Measurements from ENCODE around the gene LRRC31. TPM values are rescaled to one million over a fixed set of nuclear protein-coding genes. Genes with fewer than 3 reads are reported as not detected.

The LRRC31 gene
- total RNA-seq, 1 donor from 2014 or later, result not detected

DNA sequence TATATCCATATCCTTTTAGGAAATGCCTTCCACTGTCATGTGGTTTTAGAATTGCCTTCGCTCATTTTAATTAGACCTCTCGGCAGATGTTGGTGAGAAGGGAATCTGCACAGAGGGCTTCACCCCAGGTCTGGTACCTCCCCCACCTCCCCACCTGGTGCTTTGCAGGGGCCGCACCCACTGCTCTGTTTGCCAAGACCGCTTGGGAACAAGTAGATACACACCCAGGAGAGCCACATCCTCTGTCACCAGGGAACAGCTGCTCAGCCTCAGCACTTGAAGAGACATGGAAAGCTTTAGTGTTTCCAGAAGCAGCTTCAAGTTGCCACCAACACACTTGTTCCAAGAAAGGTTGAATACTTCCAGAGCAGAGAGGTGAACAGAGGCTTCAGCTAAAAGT, 21.8 kb downstream of the LRRC31 start:
- no peak overlapping the region for H3K4me3 Mint-ChIP-seq
- DNase-seq, result no peak
- no peaks in the 10 kb centered on the region for H3K36me3 Mint-ChIP-seq (ENCODE audit: low read depth)
- intact Hi-C loops (cut with micrococcal nuclease), result no loop called here
- H3K27me3 Mint-ChIP-seq, result peaks cover 28% of the 10 kb centered on the region
- peaks cover 2% of the 10 kb centered on the region for H3K4me1 Mint-ChIP-seq
- no peak overlapping the region for H3K27ac Mint-ChIP-seq
- no peaks in the 10 kb centered on the region for H3K9me3 Mint-ChIP-seq

DNA sequence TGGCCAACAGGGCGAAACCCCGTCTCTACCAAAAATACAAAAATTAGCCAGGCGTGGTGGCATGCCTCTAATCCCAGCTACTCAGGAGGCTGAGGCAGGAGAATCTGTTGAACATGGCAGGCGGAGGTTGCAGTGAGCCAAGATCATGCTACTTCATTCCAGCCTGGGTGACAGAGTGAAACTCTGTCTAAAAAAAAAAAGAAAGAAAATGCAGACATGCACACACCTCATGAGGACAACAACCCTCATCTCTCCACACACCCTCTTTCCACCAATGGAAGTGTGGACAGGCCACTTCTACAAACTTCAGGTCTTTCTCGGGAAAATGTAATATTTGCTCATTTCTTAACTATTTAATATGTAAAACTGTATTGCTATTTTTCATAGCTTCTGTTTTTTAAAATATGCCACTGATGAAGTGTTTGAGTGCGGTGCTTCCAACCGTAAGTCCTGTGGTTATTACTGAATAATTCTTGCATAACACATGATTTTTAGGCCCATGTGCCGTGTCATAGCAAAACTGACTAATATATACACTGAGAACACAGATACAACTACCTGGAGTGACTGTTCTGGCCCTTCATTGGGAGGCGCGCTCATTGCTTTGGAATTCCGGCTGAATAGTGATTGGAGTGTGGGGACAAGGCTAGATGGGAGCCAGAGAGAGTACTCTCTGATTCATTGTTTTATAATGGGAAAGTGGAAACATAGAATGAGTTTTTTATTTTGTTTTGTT, 23.1 kb downstream of the LRRC31 start:
- no peaks in the 10 kb centered on the region for H3K36me3 Mint-ChIP-seq (ENCODE audit: low read depth)
- H3K4me3 Mint-ChIP-seq, result no peak overlapping the region
- H3K9me3 Mint-ChIP-seq, result no peaks in the 10 kb centered on the region
- no peak overlapping the region for H3K27ac Mint-ChIP-seq
- H3K4me1 Mint-ChIP-seq, result peaks cover 2% of the 10 kb centered on the region
- H3K27me3 Mint-ChIP-seq, result peaks cover 26% of the 10 kb centered on the region
- no peak for DNase-seq
- intact Hi-C loops (cut with micrococcal nuclease), result no loop called here

DNA sequence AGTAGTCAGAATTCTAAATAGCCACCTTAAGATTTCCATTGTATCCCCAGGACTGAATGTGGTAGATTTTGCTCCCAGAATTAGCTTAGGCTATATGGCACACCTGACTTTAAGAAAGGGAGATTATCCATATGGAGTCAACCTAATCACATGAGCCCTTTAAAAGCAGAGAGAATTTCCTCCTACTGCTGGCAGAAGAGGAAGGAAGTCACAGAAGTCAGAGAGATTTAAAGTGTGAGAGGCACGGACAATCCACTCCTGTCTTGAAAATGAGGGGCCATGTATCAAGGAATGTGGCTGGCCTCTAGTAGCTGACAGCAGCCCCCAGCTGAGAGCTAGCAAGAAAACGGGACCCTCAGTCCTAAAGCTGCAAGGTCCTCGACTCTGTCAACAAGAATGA, 26.8 kb downstream of the LRRC31 start:
- Mint-ChIP-seq H3K4me3 (no peak overlapping the region), H3K27me3 (peaks cover 32% of the 10 kb centered on the region), H3K36me3 (ENCODE audit: low read depth) (no peaks in the 10 kb centered on the region), H3K4me1 (peaks cover 2% of the 10 kb centered on the region), H3K27ac (no peak overlapping the region), H3K9me3 (no peaks in the 10 kb centered on the region)
- intact Hi-C loops (cut with micrococcal nuclease), result no loop called here
- DNase-seq, result no peak

DNA sequence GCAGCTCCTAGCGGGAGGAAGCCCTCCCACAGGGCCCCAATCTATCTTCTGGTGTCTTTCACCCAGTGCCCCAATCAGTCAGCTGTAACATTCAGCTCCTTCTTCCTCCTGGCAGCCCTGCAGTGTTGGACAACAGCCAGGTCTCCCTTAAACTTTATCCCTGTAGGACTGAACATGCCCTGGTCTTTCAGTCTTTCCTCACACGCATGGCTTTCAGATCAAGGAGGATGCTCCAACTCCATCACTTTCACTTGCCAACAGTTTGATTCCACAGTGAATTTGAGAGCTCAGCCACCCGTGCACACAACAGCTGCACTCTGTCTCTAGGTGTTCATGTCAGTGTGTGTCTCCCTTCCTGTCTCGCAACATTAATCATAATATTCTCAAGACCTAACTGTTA, 28.6 kb downstream of the LRRC31 start:
- Mint-ChIP-seq H3K9me3 (no peaks in the 10 kb centered on the region), H3K4me3 (no peak overlapping the region), H3K27me3 (peaks cover 29% of the 10 kb centered on the region), H3K27ac (no peak overlapping the region), H3K4me1 (no peaks in the 10 kb centered on the region), H3K36me3 (ENCODE audit: low read depth) (no peaks in the 10 kb centered on the region)
- intact Hi-C loops (cut with micrococcal nuclease), result no loop called here
- DNase-seq, result no peak

DNA sequence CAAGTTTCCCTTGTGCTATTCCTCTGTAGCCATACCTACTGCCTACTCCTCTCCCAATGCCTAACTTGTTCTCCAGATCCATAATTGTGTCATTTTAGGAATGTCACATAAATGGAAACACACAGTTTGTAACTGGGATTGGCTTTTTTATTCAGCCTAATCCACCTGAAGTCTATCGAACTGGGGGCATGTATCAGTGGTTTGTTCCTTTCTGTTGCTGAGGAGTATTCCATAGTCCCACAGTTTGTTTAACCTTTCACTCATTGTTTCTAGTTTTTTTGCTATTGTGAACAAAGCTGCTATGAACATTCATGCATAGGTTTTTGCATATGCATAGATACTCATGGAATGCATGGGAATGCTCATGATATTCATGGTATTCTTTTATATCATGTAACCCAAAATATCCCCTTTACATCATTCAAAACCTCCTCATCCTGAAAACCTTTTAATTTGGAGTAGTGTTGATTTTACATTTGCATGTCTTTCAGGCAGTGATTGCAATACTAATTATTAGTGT, 31.2 kb downstream of the LRRC31 start:
- DNase-seq, result no peak
- no peak overlapping the region for H3K4me3 Mint-ChIP-seq
- no peaks in the 10 kb centered on the region for H3K36me3 Mint-ChIP-seq (ENCODE audit: low read depth)
- no peaks in the 10 kb centered on the region for H3K4me1 Mint-ChIP-seq
- H3K27me3 Mint-ChIP-seq, result peaks cover 23% of the 10 kb centered on the region
- H3K9me3 Mint-ChIP-seq, result no peaks in the 10 kb centered on the region
- no peak overlapping the region for H3K27ac Mint-ChIP-seq
- intact Hi-C loops (cut with micrococcal nuclease), result no loop called here

DNA sequence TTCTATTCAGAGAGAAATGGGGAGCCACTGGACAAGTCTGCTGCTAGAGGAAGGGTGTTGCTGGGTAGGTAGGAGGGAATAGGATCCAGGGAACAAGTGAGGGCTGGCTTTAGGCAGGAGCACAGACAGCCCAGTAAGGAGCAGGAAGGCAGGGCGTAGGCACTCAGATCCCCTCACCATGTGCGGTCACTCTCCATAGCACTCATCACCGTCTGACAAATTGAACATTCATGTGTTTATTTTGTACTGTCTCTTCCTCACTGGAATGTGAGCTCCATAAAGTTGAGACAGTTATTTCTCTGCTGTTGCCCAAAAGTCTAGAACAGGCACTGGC, 32.8 kb downstream of the LRRC31 start:
- peaks cover 21% of the 10 kb centered on the region for H3K27me3 Mint-ChIP-seq
- intact Hi-C loops (cut with micrococcal nuclease), result no loop called here
- no peaks in the 10 kb centered on the region for H3K9me3 Mint-ChIP-seq
- no peaks in the 10 kb centered on the region for H3K36me3 Mint-ChIP-seq (ENCODE audit: low read depth)
- no peak overlapping the region for H3K4me3 Mint-ChIP-seq
- H3K4me1 Mint-ChIP-seq, result no peaks in the 10 kb centered on the region
- H3K27ac Mint-ChIP-seq, result no peak overlapping the region
- DNase-seq, result no peak

DNA sequence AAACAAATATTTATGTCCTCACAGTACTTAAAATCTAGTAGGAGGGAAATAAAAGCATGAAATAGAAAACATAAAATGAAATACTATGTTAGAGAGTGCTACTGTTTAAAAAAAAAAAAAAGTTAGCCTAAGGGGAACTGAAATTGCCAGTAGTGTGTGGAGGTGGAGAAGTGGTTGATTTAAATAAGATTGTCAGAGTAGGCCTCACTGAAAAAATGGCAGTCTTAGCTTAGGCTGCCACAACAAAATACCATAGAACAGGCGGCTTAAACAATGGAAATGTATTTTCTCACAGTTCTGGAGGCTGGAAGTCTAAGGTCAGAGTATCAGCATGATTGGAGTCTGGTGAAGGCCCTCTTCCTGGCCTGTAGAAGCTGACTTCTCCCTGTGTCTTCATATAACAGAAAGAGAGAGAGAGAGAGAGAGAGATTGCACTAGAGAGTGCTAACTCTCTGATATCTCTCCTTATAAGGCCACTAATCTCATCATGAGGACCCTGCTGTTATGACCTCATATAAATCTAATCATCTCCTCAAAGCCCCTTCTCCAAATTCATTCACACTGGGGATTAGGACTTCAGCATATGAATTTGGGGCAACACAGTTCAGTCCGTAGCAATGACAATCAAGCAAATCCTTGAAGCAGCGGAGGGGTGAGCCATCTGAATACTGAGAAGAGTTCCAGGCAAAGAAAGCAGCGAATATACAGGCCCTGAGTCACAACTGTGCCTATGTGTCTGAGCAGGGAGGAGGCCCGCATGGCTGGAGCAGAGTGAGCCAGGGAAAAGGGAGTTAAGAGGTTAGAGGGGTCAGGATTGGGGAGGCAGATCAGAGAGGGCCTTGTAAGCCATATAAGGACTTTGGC, 33.4 kb downstream of the LRRC31 start:
- no peaks in the 10 kb centered on the region for H3K9me3 Mint-ChIP-seq
- H3K4me3 Mint-ChIP-seq, result no peak overlapping the region
- no peaks in the 10 kb centered on the region for H3K4me1 Mint-ChIP-seq
- intact Hi-C loops (cut with micrococcal nuclease), result no loop called here
- H3K36me3 Mint-ChIP-seq (ENCODE audit: low read depth), result no peaks in the 10 kb centered on the region
- H3K27me3 Mint-ChIP-seq, result peaks cover 18% of the 10 kb centered on the region
- no peak overlapping the region for H3K27ac Mint-ChIP-seq
- DNase-seq, result no peak

DNA sequence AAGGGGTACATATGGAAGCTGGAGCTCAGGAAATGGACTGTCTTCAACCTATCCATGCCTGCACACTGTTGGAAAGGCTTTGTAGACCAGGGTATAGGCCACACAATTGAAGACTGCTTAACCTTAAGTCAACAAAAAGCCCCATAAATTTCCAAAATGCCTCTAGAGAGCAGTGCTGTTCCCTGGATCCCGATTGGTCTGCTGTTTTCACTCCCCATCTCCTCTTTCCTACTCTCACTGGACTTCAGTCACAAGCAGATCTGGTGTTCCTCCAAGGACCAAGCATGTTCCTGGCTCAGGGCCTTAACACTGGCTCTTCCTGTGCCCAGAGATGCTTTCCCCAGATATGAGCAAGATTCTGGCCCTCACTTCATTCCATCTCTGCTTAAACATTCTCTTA, 34.2 kb downstream of the LRRC31 start:
- intact Hi-C loops (cut with micrococcal nuclease), result no loop called here
- Mint-ChIP-seq H3K27ac (no peak overlapping the region), H3K36me3 (ENCODE audit: low read depth) (no peaks in the 10 kb centered on the region), H3K4me3 (no peak overlapping the region), H3K9me3 (no peaks in the 10 kb centered on the region), H3K4me1 (no peaks in the 10 kb centered on the region), H3K27me3 (peaks cover 12% of the 10 kb centered on the region)
- no peak for DNase-seq

DNA sequence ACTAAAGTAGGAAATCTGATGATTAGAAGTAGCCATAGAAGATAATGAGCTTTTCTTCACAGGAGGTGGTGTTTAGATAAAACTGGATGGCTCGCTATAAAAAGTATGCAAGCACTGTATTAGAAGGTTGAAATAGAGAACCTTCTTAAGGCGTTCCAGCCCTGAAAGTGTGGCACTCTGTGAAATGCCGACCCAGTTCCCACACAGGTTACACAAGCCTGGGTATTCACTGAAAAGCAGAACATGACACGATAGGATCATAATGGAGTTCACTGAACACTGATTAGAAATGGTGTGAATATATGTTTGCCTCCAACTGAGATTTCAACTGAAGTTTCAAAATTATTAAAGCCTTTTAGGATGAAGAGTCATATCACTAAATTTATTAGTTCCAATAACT, 42.0 kb downstream of the LRRC31 start:
- Mint-ChIP-seq H3K9me3 (no peaks in the 10 kb centered on the region), H3K36me3 (ENCODE audit: low read depth) (no peaks in the 10 kb centered on the region), H3K4me3 (no peak overlapping the region), H3K27ac (no peak overlapping the region), H3K27me3 (peaks cover 3% of the 10 kb centered on the region), H3K4me1 (peaks cover 2% of the 10 kb centered on the region)
- DNase-seq, result no peak
- intact Hi-C loops (cut with micrococcal nuclease), result no loop called here

DNA sequence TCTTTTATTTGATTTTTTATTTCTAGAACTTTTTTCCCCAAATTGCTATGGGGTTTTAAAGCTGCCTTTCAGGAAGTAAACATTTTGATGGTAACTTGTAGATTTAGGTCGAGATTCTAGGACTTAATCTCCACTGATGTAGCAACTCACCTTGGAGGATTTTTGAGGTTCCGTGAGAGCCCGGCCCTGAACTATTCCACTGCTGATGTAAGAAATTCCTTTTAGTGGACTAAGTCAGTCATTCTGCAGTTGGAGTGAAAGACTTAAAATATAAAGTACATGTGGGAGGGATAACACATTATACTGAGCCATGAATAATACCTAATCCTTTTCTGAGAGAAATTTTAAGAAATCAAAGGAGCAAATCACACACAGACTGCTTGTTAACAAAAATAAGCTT, 44.4 kb downstream of the LRRC31 start:
- H3K27ac Mint-ChIP-seq, result no peak overlapping the region
- no peaks in the 10 kb centered on the region for H3K36me3 Mint-ChIP-seq (ENCODE audit: low read depth)
- peaks cover 2% of the 10 kb centered on the region for H3K4me1 Mint-ChIP-seq
- H3K9me3 Mint-ChIP-seq, result no peaks in the 10 kb centered on the region
- intact Hi-C loops (cut with micrococcal nuclease), result no loop called here
- H3K27me3 Mint-ChIP-seq, result peaks cover 8% of the 10 kb centered on the region
- no peak for DNase-seq
- no peak overlapping the region for H3K4me3 Mint-ChIP-seq

DNA sequence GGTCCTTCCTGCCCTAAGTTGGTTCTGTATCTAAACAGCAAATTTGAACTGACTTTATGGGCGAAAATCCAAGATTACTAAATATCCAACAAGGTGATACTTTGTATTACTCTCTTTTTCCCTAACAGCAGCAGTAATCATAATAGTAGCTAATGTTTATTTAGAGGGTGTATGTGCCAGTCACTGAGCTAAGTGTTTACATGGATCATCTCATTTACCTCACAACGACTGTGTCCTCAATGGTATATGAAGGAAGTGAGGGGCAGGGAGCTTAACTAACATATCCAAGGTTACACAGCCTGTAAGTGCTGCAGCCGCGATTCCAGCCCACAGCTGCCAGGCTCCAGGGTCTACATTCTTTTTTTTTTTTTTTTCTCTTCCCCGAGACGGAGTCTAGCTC, 46.8 kb downstream of the LRRC31 start:
- DNase-seq, result no peak
- H3K27me3 Mint-ChIP-seq, result peaks cover 28% of the 10 kb centered on the region
- no peak overlapping the region for H3K27ac Mint-ChIP-seq
- H3K36me3 Mint-ChIP-seq (ENCODE audit: low read depth), result no peaks in the 10 kb centered on the region
- no peaks in the 10 kb centered on the region for H3K9me3 Mint-ChIP-seq
- H3K4me1 Mint-ChIP-seq, result no peaks in the 10 kb centered on the region
- intact Hi-C loops (cut with micrococcal nuclease), result no loop called here
- no peak overlapping the region for H3K4me3 Mint-ChIP-seq

DNA sequence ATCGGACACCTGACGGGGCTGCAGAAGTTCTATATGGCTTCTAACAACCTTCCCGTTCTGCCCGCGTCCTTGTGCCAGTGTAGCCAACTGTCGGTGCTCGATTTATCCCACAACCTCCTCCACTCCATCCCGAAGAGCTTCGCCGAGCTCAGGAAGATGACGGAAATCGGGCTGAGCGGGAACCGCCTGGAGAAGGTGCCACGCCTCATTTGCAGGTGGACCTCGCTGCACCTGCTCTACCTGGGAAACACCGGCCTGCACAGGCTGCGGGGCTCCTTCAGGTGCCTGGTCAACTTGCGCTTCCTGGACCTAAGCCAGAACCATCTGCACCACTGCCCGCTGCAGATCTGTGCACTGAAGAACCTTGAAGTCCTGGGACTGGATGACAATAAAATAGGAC, 47.2 kb downstream of the LRRC31 start:
- intact Hi-C loops (cut with micrococcal nuclease), result no loop called here
- H3K27me3 Mint-ChIP-seq, result peaks cover 32% of the 10 kb centered on the region
- H3K27ac Mint-ChIP-seq, result no peak overlapping the region
- no peaks in the 10 kb centered on the region for H3K9me3 Mint-ChIP-seq
- no peaks in the 10 kb centered on the region for H3K36me3 Mint-ChIP-seq (ENCODE audit: low read depth)
- no peaks in the 10 kb centered on the region for H3K4me1 Mint-ChIP-seq
- no peak for DNase-seq
- no peak overlapping the region for H3K4me3 Mint-ChIP-seq

DNA sequence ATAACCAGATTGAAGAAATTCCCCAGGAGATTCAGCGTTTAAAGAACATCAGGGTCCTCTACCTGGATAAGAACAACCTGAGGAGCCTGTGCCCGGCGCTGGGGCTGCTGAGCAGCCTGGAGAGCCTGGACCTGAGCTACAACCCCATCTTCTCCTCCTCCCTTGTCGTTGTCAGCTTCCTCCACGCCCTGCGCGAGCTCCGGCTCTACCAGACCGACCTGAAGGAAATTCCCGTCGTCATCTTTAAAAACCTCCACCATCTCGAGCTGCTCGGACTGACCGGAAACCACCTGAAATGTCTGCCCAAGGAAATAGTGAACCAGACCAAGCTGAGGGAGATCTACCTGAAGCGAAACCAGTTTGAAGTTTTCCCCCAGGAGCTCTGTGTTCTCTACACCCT, 47.6 kb downstream of the LRRC31 start:
- H3K36me3 Mint-ChIP-seq (ENCODE audit: low read depth), result no peaks in the 10 kb centered on the region
- H3K27ac Mint-ChIP-seq, result no peak overlapping the region
- no peaks in the 10 kb centered on the region for H3K4me1 Mint-ChIP-seq
- peaks cover 37% of the 10 kb centered on the region for H3K27me3 Mint-ChIP-seq
- intact Hi-C loops (cut with micrococcal nuclease), result no loop called here
- no peak overlapping the region for H3K4me3 Mint-ChIP-seq
- no peaks in the 10 kb centered on the region for H3K9me3 Mint-ChIP-seq
- no peak for DNase-seq

DNA sequence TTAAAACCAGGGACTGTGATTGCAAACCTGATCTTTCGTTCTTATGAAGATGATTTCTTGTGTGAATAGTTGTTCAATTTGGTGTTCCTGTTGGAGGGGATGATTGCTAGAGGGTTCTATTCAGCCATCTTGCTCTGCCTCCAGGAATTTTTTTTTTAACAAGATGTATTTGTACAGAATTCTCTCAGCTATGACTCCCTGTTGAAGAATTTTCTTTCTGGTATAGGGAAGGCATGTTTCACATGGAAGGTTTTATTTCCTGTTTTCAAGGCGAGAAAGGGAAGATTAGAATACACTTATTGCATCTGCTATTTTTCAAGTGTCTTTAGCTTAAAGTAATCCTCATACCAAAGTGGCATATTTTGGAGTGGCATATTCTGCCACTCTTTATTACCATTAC, 51.4 kb downstream of the LRRC31 start:
- H3K36me3 Mint-ChIP-seq (ENCODE audit: low read depth), result peaks cover 7% of the 10 kb centered on the region
- peaks cover 7% of the 10 kb centered on the region for H3K9me3 Mint-ChIP-seq
- intact Hi-C loops (cut with micrococcal nuclease), result no loop called here
- H3K27me3 Mint-ChIP-seq, result peaks cover 45% of the 10 kb centered on the region
- no peak overlapping the region for H3K27ac Mint-ChIP-seq
- DNase-seq, result no peak
- H3K4me1 Mint-ChIP-seq, result peaks cover 11% of the 10 kb centered on the region
- no peak overlapping the region for H3K4me3 Mint-ChIP-seq

All from activated CD4-positive, alpha-beta T cell treated with anti-CD3 and anti-CD28 coated beads, Interleukin-2, amount 10 ng/mL, durations not matched to agents 24 days and 14 days (primary cell).